H1 (cell line): ENCODE data around the gene SCN2B. TPM values are rescaled to one million over a fixed set of nuclear protein-coding genes. Genes with fewer than 3 reads are reported as not detected.
A peak's percentile ranks its signal among the peaks of the same experiment; 100 is the strongest.

Experiments used
- EGR1 ChIP-seq: IDR thresholded peaks from 2 replicates; pipeline ENCODE4 v1.6.1; 2011; ENCODE audit warnings: low read depth, low read length, borderline replicate concordance
- HDAC2 ChIP-seq, 2 experiments: fragments of 300-600 bp in 1 of 2; sonication (generic) in 1 of 2; IDR thresholded peaks; 2 replicates each; pipeline ENCODE4 v1.6.1; 2011 to 2012; ENCODE audit warnings: low read depth in 2 of 2, low read length in 2 of 2, mild to moderate bottlenecking in 2 of 2, moderate library complexity in 2 of 2, borderline replicate concordance in 1 of 2, inconsistent platforms in 1 of 2
- JUN ChIP-seq: IDR thresholded peaks from 2 replicates; pipeline ENCODE4 v1.6.1; 2011; ENCODE audit warnings: low read depth, mild to moderate bottlenecking, improper control_type of control experiment, low read length
- SIN3A ChIP-seq, 2 experiments: IDR thresholded peaks in 1 of 2; conservative IDR thresholded peaks in 1 of 2; 2 replicates each; pipeline ENCODE4 v1.6.1; 2011 to 2012; ENCODE audit warnings: low read length in 2 of 2, improper control_type of control experiment in 1 of 2, low read depth in 1 of 2, mild to moderate bottlenecking in 1 of 2
- SP4 ChIP-seq: IDR thresholded peaks from 2 replicates; pipeline ENCODE4 v1.6.1; 2012; ENCODE audit warnings: low read length, inconsistent platforms
- polyA plus RNA-seq, 7 experiments: library from polyadenylated mRNA; depleted of rRNA in 3 of 7; stranded (reverse) in 5 of 7; unstranded in 2 of 7; fragments of >200 nt in 5 of 7; fragments of 200-250 nt in 2 of 7; gene quantifications; 1 replicate in 5 of 7; 2 replicates in 1 of 7; 4 replicates in 1 of 7; pipeline versions ENCODE4 v1.2.1 to v1.2.3, GENCODE V29; 2011 to 2013; ENCODE audit warnings: missing spikeins in 2 of 7, mixed read lengths in 2 of 7
- total RNA-seq: library from RNA; stranded (reverse); fragmentation: NEBNext Ultra II Directional; extraction: Animal tissue kit (Norgen Biotek cat#: 25700); gene quantifications from 2 replicates; pipeline ENCODE4 v1.2.1, GENCODE V29; 2021
- TF ChIP-seq, protein P1 (sequence below): fragments of 300-600 bp; sonication (generic); IDR thresholded peaks from 2 replicates; pipeline ENCODE4 v1.7.1; 2012; ENCODE audit warnings: low read length, moderate library complexity, mild to moderate bottlenecking, inconsistent platforms; ENCODE audit not compliant: insufficient replicate concordance
- TF ChIP-seq, protein P2 (sequence below): IDR thresholded peaks from 2 replicates; pipeline ENCODE4 v1.6.1; 2012; ENCODE audit warnings: inconsistent platforms
- TF ChIP-seq, protein P3 (sequence below): IDR thresholded peaks from 2 replicates; pipeline ENCODE4 v1.6.1; 2011; ENCODE audit warnings: low read length, improper control_type of control experiment

The SCN2B gene
- total and polyA plus RNA-seq, 2 of the 8 experiments (the other 6 are each of a cell fraction or from before 2014, with no cell fraction given), result 0.14 to 0.24 TPM

DNA sequence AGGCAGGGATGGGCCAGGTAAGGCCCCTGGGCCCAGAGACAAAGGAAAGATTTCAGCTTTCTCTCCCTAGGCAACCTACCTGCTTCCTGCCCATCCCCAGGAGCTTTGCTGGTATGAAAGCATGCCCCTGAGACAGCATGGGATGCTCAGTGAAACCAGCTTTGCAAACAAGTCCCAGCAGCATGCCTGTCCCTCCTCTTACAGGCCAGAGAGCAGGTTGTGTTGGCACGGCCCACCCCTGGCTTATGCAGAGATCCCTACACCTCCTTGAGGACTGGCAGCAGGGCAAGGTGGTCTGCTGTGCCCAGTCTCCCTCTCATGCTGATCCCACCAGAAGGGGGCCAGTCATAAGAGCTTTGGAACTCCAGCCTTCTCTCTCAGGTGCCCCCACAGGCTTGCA, 26.9 kb downstream of the SCN2B start (continued):
- TF ChIP-seq, protein P1, sequence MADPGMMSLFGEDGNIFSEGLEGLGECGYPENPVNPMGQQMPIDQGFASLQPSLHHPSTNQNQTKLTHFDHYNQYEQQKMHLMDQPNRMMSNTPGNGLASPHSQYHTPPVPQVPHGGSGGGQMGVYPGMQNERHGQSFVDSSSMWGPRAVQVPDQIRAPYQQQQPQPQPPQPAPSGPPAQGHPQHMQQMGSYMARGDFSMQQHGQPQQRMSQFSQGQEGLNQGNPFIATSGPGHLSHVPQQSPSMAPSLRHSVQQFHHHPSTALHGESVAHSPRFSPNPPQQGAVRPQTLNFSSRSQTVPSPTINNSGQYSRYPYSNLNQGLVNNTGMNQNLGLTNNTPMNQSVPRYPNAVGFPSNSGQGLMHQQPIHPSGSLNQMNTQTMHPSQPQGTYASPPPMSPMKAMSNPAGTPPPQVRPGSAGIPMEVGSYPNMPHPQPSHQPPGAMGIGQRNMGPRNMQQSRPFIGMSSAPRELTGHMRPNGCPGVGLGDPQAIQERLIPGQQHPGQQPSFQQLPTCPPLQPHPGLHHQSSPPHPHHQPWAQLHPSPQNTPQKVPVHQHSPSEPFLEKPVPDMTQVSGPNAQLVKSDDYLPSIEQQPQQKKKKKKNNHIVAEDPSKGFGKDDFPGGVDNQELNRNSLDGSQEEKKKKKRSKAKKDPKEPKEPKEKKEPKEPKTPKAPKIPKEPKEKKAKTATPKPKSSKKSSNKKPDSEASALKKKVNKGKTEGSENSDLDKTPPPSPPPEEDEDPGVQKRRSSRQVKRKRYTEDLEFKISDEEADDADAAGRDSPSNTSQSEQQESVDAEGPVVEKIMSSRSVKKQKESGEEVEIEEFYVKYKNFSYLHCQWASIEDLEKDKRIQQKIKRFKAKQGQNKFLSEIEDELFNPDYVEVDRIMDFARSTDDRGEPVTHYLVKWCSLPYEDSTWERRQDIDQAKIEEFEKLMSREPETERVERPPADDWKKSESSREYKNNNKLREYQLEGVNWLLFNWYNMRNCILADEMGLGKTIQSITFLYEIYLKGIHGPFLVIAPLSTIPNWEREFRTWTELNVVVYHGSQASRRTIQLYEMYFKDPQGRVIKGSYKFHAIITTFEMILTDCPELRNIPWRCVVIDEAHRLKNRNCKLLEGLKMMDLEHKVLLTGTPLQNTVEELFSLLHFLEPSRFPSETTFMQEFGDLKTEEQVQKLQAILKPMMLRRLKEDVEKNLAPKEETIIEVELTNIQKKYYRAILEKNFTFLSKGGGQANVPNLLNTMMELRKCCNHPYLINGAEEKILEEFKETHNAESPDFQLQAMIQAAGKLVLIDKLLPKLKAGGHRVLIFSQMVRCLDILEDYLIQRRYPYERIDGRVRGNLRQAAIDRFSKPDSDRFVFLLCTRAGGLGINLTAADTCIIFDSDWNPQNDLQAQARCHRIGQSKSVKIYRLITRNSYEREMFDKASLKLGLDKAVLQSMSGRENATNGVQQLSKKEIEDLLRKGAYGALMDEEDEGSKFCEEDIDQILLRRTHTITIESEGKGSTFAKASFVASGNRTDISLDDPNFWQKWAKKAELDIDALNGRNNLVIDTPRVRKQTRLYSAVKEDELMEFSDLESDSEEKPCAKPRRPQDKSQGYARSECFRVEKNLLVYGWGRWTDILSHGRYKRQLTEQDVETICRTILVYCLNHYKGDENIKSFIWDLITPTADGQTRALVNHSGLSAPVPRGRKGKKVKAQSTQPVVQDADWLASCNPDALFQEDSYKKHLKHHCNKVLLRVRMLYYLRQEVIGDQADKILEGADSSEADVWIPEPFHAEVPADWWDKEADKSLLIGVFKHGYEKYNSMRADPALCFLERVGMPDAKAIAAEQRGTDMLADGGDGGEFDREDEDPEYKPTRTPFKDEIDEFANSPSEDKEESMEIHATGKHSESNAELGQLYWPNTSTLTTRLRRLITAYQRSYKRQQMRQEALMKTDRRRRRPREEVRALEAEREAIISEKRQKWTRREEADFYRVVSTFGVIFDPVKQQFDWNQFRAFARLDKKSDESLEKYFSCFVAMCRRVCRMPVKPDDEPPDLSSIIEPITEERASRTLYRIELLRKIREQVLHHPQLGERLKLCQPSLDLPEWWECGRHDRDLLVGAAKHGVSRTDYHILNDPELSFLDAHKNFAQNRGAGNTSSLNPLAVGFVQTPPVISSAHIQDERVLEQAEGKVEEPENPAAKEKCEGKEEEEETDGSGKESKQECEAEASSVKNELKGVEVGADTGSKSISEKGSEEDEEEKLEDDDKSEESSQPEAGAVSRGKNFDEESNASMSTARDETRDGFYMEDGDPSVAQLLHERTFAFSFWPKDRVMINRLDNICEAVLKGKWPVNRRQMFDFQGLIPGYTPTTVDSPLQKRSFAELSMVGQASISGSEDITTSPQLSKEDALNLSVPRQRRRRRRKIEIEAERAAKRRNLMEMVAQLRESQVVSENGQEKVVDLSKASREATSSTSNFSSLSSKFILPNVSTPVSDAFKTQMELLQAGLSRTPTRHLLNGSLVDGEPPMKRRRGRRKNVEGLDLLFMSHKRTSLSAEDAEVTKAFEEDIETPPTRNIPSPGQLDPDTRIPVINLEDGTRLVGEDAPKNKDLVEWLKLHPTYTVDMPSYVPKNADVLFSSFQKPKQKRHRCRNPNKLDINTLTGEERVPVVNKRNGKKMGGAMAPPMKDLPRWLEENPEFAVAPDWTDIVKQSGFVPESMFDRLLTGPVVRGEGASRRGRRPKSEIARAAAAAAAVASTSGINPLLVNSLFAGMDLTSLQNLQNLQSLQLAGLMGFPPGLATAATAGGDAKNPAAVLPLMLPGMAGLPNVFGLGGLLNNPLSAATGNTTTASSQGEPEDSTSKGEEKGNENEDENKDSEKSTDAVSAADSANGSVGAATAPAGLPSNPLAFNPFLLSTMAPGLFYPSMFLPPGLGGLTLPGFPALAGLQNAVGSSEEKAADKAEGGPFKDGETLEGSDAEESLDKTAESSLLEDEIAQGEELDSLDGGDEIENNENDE, result no peak
- TF ChIP-seq SP4, result no peak
- TF ChIP-seq, protein P2, sequence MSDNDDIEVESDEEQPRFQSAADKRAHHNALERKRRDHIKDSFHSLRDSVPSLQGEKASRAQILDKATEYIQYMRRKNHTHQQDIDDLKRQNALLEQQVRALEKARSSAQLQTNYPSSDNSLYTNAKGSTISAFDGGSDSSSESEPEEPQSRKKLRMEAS, result peak; percentile 16; the same call in 1 of the 2 replicates
- no peak for TF ChIP-seq EGR1
- no peak for TF ChIP-seq SIN3A (conservative IDR thresholded peaks at IDR 0.05 in 1 of 2, IDR thresholded peaks at IDR 0.05 in 1 of 2; ENCODE audit: low read depth in 1 of 2, low read length in 2 of 2)
- TF ChIP-seq HDAC2 (IDR thresholded peaks at IDR 0.05; ENCODE audit: borderline replicate concordance in 1 of 2, low read depth in 2 of 2, low read length in 2 of 2), result no peak
- no peak for TF ChIP-seq JUN
- TF ChIP-seq, protein P3, sequence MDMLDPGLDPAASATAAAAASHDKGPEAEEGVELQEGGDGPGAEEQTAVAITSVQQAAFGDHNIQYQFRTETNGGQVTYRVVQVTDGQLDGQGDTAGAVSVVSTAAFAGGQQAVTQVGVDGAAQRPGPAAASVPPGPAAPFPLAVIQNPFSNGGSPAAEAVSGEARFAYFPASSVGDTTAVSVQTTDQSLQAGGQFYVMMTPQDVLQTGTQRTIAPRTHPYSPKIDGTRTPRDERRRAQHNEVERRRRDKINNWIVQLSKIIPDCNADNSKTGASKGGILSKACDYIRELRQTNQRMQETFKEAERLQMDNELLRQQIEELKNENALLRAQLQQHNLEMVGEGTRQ, result no peak
